Activated effector memory CD4-positive, alpha-beta T cell treated with anti-CD3 and anti-CD28 coated beads, Interleukin-2, amount 50 U/mL, for 16 hours (primary cell): ENCODE measurements around the gene TRPM3.

Experiments
- DNase-seq: peaks from one replicate; pipeline ENCODE4 v3.0.0-alpha.2; 2020

TRPM3 gene

GRCh38 chr9:70601000-70601951 lies 520.1 kb downstream of the TRPM3 start:
- DNase-seq: no peak

- no peak for DNase-seq
Measured at GRCh38 chr9:70600506-70600905, 520.9 kb downstream of the TRPM3 start.

GRCh38 chr9:70597886-70598285 lies 523.5 kb downstream of the TRPM3 start:
- no peak for DNase-seq

GRCh38 chr9:70595211-70595610 lies 526.2 kb downstream of the TRPM3 start:
- DNase-seq: no peak

- DNase-seq: no peak
Measured at GRCh38 chr9:70594386-70594944, 527.0 kb downstream of the TRPM3 start.

GRCh38 chr9:70593241-70593640 lies 528.2 kb downstream of the TRPM3 start:
- DNase-seq: no peak

GRCh38 chr9:70590315-70590677 lies 531.1 kb downstream of the TRPM3 start:
- DNase-seq: no peak

GRCh38 chr9:70589571-70590314 lies 531.7 kb downstream of the TRPM3 start:
- DNase-seq: no peak

GRCh38 chr9:70588999-70589398 lies 532.4 kb downstream of the TRPM3 start:
- no peak for DNase-seq

- DNase-seq: no peak
Measured at GRCh38 chr9:70588381-70588780, 533.0 kb downstream of the TRPM3 start.

GRCh38 chr9:70587201-70587600 lies 534.2 kb downstream of the TRPM3 start:
- DNase-seq: no peak

- DNase-seq: no peak
Measured at GRCh38 chr9:70586476-70586875, 534.9 kb downstream of the TRPM3 start.

GRCh38 chr9:70581955-70582350 lies 539.5 kb downstream of the TRPM3 start:
- no peak for DNase-seq

GRCh38 chr9:70581214-70581954 lies 540.0 kb downstream of the TRPM3 start:
- DNase-seq: no peak

GRCh38 chr9:70580606-70581195 lies 540.7 kb downstream of the TRPM3 start:
- no peak for DNase-seq

- no peak for DNase-seq
Measured at GRCh38 chr9:70579686-70580085, 541.7 kb downstream of the TRPM3 start.

- DNase-seq: no peak
Measured at GRCh38 chr9:70578720-70579119, 542.7 kb downstream of the TRPM3 start.

- no peak for DNase-seq
Measured at GRCh38 chr9:70577671-70578070, 543.8 kb downstream of the TRPM3 start.

- no peak for DNase-seq
Measured at GRCh38 chr9:70576116-70576515, 545.3 kb downstream of the TRPM3 start.

GRCh38 chr9:70574151-70574837 lies 547.1 kb downstream of the TRPM3 start:
- DNase-seq: no peak

GRCh38 chr9:70573308-70573707 lies 548.1 kb downstream of the TRPM3 start:
- DNase-seq: no peak

GRCh38 chr9:70571258-70571657 lies 550.2 kb downstream of the TRPM3 start:
- no peak for DNase-seq
